ENCODE data around the gene PPIE.
"Not testable (repeated sequence)": the region's sequence is repeated elsewhere in the genome, so short reads cannot be mapped to it uniquely, and the experiment has no call there.

Gene PPIE

DNA sequence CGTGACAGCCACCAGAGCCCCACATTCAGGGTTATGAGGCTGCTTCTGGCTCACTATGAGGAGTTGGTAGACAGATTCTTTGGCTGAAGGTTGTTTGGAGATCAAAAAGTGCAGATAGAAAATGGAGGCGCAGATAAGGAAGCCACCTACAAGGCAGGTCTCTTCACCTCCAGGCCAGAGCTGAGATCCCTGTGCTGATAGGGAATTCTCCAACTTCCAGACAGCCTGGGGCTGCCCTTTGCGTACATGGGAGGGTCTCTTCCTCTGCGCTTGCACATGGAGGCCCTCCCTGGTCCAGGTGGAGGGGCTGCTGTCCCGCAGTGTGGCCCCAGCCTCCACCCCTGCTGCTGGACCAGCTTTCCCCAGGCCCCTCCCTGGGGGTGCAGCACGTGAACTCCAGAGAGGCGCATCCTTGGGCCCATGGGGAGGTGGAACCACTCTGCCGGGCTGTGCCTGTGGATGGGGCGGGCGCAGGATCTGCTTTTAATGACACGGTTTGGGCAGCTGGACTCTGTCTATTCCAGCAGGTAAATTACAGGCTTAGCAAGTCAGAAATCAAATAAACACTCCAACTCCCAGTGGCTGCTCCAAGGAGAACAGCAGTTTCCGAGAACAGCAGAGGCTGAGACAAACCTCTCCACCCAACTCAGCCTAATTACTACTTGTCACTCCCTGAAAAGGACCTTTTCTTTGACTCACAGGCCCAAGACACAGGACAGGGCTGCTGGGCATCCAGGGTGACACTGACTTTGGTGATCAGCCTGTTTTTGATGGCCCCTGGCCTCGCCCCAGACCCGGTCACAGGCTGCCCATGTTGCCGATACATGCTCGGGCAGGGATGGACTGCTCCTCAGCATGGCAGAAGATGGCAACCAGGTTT lies 20.1 kb downstream of the PPIE start:
- TF ChIP-seq, protein P1, sequence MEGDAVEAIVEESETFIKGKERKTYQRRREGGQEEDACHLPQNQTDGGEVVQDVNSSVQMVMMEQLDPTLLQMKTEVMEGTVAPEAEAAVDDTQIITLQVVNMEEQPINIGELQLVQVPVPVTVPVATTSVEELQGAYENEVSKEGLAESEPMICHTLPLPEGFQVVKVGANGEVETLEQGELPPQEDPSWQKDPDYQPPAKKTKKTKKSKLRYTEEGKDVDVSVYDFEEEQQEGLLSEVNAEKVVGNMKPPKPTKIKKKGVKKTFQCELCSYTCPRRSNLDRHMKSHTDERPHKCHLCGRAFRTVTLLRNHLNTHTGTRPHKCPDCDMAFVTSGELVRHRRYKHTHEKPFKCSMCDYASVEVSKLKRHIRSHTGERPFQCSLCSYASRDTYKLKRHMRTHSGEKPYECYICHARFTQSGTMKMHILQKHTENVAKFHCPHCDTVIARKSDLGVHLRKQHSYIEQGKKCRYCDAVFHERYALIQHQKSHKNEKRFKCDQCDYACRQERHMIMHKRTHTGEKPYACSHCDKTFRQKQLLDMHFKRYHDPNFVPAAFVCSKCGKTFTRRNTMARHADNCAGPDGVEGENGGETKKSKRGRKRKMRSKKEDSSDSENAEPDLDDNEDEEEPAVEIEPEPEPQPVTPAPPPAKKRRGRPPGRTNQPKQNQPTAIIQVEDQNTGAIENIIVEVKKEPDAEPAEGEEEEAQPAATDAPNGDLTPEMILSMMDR (IDR thresholded peaks at IDR 0.05; ENCODE audit: extremely low read depth, missing control alignments), result no peak
- no peak for DNase-seq (ENCODE audit: low spot score)

DNA sequence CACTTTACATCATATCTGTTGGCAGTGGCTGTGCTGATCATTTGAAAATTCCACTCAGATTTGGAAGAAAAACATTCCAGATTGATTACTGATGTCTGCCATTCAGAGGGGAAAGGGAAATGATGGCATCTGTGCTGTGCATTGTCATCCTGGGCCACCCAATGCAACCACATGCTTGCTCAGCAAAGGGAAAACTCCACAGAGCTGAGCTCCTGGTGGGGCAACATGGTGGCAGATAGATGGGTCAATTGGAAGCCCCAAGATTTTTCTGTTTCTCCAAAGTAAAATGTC lies 20.7 kb downstream of the PPIE start:
- DNase-seq (ENCODE audit: low spot score), result no peak
- TF ChIP-seq, protein P1 (IDR thresholded peaks at IDR 0.05; ENCODE audit: extremely low read depth, missing control alignments), result no peak

DNA sequence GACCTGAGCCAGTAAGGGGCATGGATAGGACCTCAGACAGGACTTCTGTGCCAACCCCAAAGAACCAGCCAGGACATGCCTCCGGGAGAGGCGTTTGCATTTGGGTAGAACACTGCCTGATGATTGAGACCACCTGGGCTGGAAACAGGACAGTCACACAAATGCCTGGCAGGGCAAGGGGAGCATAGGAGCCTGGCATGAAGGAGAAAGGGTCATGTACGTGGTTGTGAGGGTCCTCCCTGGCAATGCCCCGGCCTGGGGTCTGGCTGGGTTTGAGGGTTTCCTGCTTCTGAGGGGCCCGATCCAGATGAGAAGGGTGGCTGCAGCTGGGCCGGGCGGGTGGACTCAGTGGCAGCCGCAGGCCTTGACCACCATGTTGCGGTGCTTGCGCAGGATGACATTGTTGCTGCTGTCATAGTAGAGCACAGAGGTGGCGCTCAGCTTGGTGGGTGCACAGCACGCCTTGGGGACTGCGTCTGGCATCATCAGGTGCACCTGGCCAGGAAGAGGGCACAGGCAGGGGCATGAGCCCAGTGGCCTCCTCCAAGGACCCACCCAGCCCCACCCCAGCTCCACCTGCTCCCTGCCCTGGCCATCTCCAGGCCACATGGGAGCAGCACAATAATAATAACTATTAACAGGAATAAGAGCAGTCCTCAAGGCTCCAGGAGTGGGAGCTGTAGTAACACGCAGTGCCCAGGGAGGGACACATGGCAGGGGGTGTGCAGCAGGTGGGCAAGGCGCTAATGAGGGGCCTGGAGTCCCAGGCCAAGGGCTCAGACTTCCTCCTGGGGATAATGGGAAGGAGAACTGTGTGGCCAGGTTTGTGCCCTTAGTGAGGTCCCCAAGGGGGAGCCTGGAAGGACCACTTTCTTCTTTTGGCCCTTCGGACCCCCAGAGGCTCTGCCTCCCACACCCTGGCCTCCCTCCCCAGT lies 21.7 kb downstream of the PPIE start:
- TF ChIP-seq, protein P1 (IDR thresholded peaks at IDR 0.05; ENCODE audit: extremely low read depth, missing control alignments), result no peak
- no peak for DNase-seq (ENCODE audit: low spot score)

DNA sequence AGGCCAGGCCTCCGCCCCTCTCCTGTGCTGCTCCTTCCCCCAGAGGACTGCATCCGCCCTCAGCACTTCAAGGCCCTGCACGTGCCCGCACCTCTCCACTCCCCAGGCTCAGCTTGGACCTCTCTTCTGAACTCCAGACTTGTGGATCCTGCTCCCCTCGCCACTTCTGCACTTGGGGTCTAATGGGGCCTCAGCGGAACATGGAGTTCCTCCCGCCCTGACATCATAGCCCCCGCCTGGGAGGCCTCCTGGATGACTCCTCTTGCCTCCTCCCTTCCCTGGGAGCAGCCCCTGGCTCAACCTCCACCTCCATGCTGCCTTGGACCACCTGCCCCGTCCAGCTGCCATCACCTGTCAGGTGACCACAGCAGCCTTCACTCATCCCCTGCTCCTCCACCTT lies 22.3 kb downstream of the PPIE start:
- no peak for DNase-seq (ENCODE audit: low spot score)
- TF ChIP-seq, protein P1 (IDR thresholded peaks at IDR 0.05; ENCODE audit: extremely low read depth, missing control alignments), result no peak

DNA sequence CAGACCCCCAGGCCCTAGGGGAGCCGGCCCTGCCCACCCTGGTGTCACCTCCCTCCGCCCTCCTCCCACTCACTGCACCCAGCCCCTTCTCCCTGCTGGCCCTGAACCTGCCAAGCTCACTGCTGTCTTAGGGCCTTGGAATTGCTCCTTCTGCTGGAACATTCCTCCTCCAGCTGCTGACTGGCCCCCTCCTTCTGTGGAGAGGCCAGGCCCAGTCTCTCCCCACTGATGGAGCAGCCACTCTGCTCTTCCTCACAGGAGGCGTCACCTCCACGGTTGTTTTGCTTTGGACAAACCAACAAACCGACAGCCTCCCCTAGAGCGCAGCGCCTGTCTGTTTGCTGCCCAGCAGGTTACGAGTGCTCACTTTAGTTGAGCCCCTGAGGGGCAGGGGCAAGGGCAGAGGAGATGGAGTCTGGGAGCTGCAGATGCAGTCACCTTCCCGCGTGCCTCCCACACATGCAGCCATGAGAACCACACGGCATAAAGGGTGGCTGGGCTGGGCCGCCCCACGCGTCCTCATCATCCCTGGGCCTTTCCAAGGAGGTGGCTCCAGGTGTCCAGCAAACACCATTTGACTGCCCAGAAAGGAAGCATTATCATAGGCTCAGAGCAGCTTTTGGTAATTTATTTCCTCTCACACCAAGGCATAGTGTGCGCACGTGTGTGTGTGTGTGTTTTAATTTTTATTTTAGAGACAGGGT lies 23.0 kb downstream of the PPIE start:
- no peak for DNase-seq (ENCODE audit: low spot score)
- TF ChIP-seq, protein P1 (IDR thresholded peaks at IDR 0.05; ENCODE audit: extremely low read depth, missing control alignments), result no peak

DNA sequence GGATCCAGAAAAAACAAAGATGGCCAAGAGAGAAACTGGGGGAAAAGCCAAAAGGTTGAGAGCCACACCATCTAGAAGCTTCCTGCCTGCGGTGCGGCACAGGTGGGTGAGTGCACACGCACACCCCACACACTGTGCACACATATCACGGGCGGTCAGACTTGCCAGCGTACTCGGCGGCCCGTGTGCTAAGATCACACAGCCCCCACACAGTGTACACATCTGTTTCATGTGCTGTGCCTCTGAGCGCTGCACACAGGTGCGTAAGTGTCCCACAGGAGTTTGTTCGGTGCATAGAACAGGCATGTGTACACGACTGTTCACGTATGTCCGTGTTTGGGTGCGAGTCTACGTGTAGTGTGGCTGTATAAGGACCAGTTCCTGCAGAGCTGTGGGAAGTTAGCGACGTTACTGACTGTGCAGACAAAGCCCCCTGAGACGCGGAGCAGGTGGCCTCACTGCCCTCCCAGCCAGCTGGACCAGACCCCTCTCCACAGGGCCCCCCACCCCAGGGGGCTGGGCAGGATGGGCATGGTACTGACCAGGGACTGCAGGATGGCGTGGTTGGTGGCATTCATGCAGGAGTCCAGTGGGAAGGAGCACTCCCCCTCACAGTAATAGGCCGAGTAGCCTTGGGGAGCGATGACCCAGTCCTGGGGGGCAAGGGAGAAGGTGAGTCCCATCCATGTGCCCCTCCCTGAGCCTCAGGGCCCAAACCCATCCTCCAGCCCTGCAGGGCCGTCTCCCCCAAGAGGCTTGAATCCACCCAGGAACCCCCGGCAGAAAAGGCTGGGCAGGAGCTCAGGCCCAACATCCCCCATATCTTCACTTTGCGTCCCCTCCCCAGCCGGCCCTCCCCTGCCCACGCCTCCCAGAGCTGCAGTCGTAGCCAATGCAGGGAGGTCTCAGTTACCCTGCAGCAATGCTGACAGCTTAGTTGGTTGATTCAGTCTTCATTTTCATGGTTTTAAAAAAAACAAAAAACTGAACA lies 24.2 kb downstream of the PPIE start:
- no peak for DNase-seq (ENCODE audit: low spot score)
- TF ChIP-seq, protein P1 (IDR thresholded peaks at IDR 0.05; ENCODE audit: extremely low read depth, missing control alignments), result no peak

DNA sequence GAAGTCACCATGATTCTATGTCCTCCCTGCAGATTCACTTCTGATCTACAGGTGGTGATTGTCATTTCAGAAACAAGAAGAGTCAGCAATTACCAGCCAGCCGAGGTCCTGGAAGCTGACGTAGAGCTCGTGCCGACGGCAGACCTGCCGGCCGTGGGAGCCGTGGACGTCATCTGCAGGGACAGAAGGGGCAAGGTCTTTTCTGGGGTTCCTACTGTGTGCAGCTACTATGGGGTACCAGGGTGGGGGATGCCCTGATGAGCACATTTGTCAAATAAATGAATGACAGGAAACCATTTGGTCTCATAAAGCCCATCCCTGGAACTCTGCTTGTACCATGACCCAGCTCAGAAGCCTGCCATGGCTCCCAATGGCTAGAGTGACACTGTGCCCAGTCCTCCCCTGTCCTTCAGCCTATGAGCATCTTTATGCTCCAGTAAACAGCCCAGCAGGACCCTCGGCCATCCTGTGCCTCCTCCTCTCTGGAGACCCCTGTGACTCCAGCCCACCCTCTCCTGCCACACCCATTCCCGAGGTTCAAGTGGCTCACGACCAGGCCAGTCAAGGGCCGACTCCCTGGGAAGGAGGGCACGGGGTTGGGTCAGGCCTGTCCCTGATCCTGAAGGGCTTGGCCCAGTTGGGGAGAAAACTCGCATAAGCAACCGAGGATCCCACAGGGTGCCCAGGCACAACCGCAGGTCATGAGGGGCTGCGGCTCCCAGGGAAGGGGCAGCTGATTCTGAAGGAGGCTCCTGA lies 25.1 kb downstream of the PPIE start:
- DNase-seq (ENCODE audit: low spot score), result not testable (repeated sequence)

DNA sequence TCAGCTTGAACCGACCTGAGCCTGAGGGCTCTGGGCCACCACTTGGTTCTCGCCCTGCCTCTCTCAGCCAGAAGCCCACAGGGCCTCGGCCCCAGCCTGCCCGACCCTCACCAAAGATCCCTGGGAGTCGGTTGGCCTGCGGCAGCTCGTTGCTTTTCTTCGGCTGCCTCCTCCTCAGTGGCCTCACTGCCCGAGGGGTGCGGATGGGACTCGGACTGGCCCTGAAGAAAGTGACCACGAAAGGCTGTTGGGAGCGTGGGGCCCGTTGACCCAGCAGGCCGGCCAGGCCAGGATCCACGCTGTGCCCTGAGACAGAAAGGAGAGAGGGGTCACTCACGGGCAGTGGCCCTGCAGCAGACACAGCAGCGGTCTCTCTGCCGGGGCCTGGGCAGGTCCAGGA lies 25.8 kb downstream of the PPIE start:
- not testable (repeated sequence) for DNase-seq (ENCODE audit: low spot score)

DNA sequence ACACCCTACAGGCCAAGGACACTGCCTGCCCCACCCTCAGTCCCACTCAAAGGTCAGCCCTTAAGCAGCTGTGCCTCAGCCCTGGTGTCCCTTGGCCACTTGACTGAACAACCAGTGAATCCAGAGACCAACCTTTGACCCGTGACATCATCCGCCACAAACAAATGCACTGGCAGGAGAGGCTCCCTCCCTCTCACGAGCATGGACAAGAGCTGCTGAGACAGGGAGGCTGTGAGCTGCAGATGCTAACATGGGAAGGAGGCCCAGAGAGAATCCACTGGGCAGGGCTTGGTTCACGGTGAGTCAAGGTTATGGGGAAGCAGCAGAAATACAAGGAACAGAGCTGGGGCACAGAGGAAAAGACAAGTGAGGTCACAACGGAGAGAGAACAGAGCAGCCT lies 27.8 kb downstream of the PPIE start:
- DNase-seq (ENCODE audit: low spot score), result not testable (repeated sequence)

DNA sequence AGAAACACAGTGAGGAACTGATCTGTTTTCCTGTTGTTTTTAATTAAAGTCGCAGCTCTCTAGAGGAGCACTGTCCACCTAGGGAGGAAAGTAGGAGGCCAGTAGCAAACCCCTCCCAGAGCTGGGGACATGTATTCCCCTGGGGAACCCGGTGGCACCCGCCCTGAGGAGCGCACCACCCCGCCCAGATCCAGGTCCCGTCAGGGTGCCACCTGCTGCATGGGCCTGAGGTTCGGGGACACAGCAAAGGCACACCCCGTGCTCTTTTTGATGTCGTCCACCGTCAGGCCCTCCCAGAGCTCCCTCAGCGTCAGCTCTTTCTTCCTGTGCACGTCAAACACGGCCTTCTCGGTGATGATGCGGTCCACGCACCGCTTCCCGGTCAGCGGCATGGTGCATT lies 30.8 kb downstream of the PPIE start:
- not testable (repeated sequence) for DNase-seq (ENCODE audit: low spot score)

All from GM20000 (cell line).